Osteoblast (primary cell): ENCODE results near the gene TNNI3K. TPM values are rescaled to one million over a fixed set of nuclear protein-coding genes. Genes with fewer than 3 reads are reported as not detected.

ENCODE experiments used
- DNase-seq: peaks from one replicate; pipeline ENCODE4 v3.0.0; 2011; ENCODE audit warnings: low spot score, mixed read lengths; ENCODE audit not compliant: insufficient read length; ENCODE audit errors: missing footprints
- H2AFZ ChIP-seq: 2 replicates; pipeline ENCODE4 v1.6.0; 2011; ENCODE audit warnings: mild to moderate bottlenecking, low read length
- H3K27ac ChIP-seq: 2 replicates; pipeline ENCODE4 v1.5.1; 2011; ENCODE audit warnings: mild to moderate bottlenecking, low read depth, low read length, moderate library complexity
- H3K27me3 ChIP-seq: 2 replicates; pipeline ENCODE4 v1.6.0; 2012; ENCODE audit warnings: mild to moderate bottlenecking, control low read depth, inconsistent platforms, low read length, moderate library complexity; ENCODE audit not compliant: insufficient read depth
- H3K36me3 ChIP-seq: 2 replicates; pipeline ENCODE4 v1.5.1; 2011; ENCODE audit warnings: mild to moderate bottlenecking, low read length, control low read depth, moderate library complexity; ENCODE audit not compliant: insufficient read depth
- H3K4me1 ChIP-seq: 2 replicates; pipeline ENCODE4 v1.5.1; 2011; ENCODE audit warnings: mild to moderate bottlenecking, low read length, control low read depth, moderate library complexity; ENCODE audit not compliant: insufficient read depth
- H3K4me2 ChIP-seq: 2 replicates; pipeline ENCODE4 v1.6.0; 2011; ENCODE audit warnings: mild to moderate bottlenecking, low read length; ENCODE audit not compliant: insufficient read depth
- H3K4me3 ChIP-seq: fragments of 200-600 bp; sonication (generic); 3 replicates; pipeline ENCODE4 v1.5.1; 2012; ENCODE audit warnings: mild to moderate bottlenecking, low read length, inconsistent platforms; ENCODE audit not compliant: insufficient read depth
- H3K79me2 ChIP-seq: 2 replicates; pipeline ENCODE4 v1.6.0; 2012; ENCODE audit warnings: mild to moderate bottlenecking, low read length, control low read depth, inconsistent platforms; ENCODE audit not compliant: insufficient read depth
- H3K9me3 ChIP-seq: 2 replicates; pipeline ENCODE4 v1.5.1; 2011; ENCODE audit warnings: low read depth, low read length, control low read depth
- H4K20me1 ChIP-seq: 2 replicates; pipeline ENCODE4 v1.6.0; 2012; ENCODE audit warnings: mild to moderate bottlenecking, low read length, control low read depth; ENCODE audit not compliant: insufficient read depth
- total RNA-seq: library from RNA; depleted of rRNA; stranded (reverse); fragments of >200 nt; gene quantifications from 2 replicates; pipeline ENCODE4 v1.2.3, GENCODE V29; 2012
- TF ChIP-seq, protein P1 (sequence below): IDR thresholded peaks from 2 replicates; pipeline ENCODE4 v1.5.1; 2011; ENCODE audit warnings: mild to moderate bottlenecking, low read depth, low read length, moderate library complexity; ENCODE audit errors: extremely low read depth

The TNNI3K gene
- total RNA-seq, 1 donor = 0.72 TPM

DNA sequence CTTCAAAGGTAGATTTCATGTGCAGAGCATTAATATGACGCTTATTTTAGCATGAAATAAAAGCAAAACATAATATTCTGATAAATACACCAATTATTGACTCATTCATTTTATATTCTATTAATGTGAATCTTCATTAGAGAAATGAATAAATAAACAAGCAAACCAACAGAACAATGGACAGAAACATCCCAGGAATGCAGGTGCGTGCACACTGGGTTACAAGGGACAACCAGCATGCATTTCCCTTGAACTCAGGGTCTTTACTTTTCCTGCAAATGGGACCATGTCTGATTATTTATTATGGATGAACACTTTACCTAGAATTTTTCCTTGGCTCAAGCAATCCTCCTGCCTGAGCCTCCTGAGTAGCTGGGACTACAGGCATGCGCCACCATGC lies 263.7 kb downstream of the TNNI3K start:
- Histone ChIP-seq H4K20me1 (no peaks in the 10 kb centered on the region), H3K27me3 (no peaks in the 10 kb centered on the region), H3K9me3 (no peaks in the 10 kb centered on the region), H3K4me2 (no peak overlapping the region), H3K4me3 (no peak overlapping the region), H3K4me1 (no peaks in the 10 kb centered on the region), H3K79me2 (no peaks in the 10 kb centered on the region), H2AFZ (no peak overlapping the region), H3K27ac (no peak overlapping the region), H3K36me3 (no peaks in the 10 kb centered on the region)
- DNase-seq = no peak
- TF ChIP-seq, protein P1, sequence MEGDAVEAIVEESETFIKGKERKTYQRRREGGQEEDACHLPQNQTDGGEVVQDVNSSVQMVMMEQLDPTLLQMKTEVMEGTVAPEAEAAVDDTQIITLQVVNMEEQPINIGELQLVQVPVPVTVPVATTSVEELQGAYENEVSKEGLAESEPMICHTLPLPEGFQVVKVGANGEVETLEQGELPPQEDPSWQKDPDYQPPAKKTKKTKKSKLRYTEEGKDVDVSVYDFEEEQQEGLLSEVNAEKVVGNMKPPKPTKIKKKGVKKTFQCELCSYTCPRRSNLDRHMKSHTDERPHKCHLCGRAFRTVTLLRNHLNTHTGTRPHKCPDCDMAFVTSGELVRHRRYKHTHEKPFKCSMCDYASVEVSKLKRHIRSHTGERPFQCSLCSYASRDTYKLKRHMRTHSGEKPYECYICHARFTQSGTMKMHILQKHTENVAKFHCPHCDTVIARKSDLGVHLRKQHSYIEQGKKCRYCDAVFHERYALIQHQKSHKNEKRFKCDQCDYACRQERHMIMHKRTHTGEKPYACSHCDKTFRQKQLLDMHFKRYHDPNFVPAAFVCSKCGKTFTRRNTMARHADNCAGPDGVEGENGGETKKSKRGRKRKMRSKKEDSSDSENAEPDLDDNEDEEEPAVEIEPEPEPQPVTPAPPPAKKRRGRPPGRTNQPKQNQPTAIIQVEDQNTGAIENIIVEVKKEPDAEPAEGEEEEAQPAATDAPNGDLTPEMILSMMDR = no peak

DNA sequence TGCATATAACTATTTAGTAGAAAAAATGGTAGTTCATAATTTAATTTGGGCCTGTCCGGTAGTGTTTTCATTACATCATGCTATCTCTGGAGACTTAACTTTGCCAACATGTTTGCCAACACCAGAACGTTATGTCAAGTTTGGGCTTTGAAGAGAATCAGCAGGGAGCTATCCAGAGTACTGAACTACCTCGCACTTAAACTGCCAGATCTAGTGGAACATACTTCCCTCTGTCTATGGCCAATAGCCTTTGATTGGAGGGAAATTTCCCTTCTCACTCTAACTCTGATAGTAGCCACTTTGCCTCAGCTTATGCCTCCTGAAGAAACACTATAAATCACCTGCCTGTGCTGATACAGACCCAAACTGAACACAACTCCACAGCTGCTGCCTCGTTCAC lies 267.2 kb downstream of the TNNI3K start:
- no peaks in the 10 kb centered on the region for H3K4me1 ChIP-seq
- H3K4me3 ChIP-seq = no peak overlapping the region
- no peak overlapping the region for H3K4me2 ChIP-seq
- DNase-seq = peak; percentile 17
- TF ChIP-seq, protein P1 = no peak
- H3K79me2 ChIP-seq = no peaks in the 10 kb centered on the region
- H4K20me1 ChIP-seq = no peaks in the 10 kb centered on the region
- H2AFZ ChIP-seq = no peak overlapping the region
- H3K27me3 ChIP-seq = no peaks in the 10 kb centered on the region
- H3K9me3 ChIP-seq = no peaks in the 10 kb centered on the region
- H3K36me3 ChIP-seq = no peaks in the 10 kb centered on the region
- no peak overlapping the region for H3K27ac ChIP-seq

DNA sequence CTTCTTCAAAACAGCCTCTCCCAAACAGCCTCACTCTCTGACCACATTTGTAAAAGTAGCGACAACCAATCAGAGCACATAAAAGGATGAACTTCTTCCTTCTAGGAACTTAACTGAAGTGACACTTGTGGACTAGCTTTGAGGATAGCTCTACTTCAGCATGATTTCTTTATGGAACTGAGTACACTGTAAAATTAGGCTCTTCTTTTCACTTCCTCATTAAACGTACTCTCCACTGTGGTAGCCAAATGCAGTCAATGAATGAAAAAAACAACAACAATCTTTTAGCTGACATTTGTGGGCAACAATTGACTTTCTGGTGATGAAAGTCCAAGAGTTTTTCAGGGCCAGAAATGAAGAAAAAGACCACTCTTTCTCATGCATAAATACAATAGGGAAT lies 267.7 kb downstream of the TNNI3K start:
- Histone ChIP-seq H3K9me3 (no peaks in the 10 kb centered on the region), H3K4me3 (no peak overlapping the region), H4K20me1 (no peaks in the 10 kb centered on the region), H3K79me2 (no peaks in the 10 kb centered on the region), H3K4me2 (no peak overlapping the region), H3K36me3 (no peaks in the 10 kb centered on the region), H3K4me1 (no peaks in the 10 kb centered on the region), H2AFZ (no peak overlapping the region), H3K27ac (no peak overlapping the region), H3K27me3 (no peaks in the 10 kb centered on the region)
- TF ChIP-seq, protein P1 = no peak
- DNase-seq = no peak

DNA sequence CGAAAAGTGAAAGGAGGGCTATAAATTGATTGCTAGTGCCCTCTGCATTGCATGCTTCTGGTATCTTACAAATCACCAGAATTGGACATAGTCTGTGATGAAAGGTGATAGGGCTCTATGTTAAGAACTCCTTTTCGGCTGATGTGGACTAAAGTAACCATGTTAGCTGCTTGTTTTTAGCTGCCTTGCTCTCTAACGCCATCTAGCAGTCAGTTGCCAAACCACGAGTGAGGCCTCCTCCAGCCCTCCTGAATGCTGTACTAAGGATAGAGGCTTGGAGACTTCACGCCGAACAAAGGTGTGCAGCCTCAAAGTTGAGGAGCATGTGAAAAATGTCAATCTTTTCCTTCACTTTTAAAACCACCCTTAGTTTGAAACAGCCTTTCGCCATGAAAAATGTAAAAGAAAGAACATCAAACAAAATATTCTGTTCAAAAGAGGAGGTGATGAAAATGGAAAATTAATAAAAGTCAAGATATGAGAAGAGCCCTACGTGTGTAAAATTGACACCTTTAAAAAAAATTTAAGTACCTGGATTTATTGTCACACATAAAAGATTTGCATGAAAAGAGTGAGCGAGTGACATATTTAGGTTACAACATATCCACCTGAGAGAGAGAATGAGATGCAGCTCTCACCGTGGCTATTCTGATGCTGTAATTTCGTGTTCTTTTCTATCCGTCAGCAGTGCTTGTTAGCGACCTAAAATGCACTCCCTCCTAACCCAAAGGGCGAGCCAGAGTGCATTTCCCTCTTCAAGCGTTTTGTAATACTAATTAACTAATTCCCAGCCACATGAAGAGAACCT lies 269.1 kb downstream of the TNNI3K start:
- H3K4me3 ChIP-seq = no peak overlapping the region
- H3K36me3 ChIP-seq = no peaks in the 10 kb centered on the region
- no peak overlapping the region for H3K27ac ChIP-seq
- H3K79me2 ChIP-seq = no peaks in the 10 kb centered on the region
- DNase-seq = peak; percentile 8
- H3K27me3 ChIP-seq = no peaks in the 10 kb centered on the region
- TF ChIP-seq, protein P1 = peak; percentile 80
- no peaks in the 10 kb centered on the region for H3K4me1 ChIP-seq
- no peak overlapping the region for H3K4me2 ChIP-seq
- no peaks in the 10 kb centered on the region for H3K9me3 ChIP-seq
- H2AFZ ChIP-seq = no peak overlapping the region
- no peaks in the 10 kb centered on the region for H4K20me1 ChIP-seq
